GM12878 (cell line): ENCODE results near the gene WFS1. TPM values are rescaled to one million over a fixed set of nuclear protein-coding genes. Genes with fewer than 3 reads are reported as not detected.

Experiments
- ATAC-seq: fragments of 200-7000 bp; cut with Tn5 transposase; 3 replicates; pipeline ENCODE4 v1.9.1; 2020; ENCODE audit warnings: mild to moderate bottlenecking, moderate library complexity
- BruUV-seq: library from RNA; stranded (reverse); fragments of 400-500 nt; replicated peaks from 2 replicates; lab custom pipeline; 2021; lab: Mats Ljungman, UMichigan
- CTCF ChIA-PET: fragments of 300-600 bp; sonication (Branson Sonifier 250); formaldehyde crosslinking; extraction: SDS; loops from one replicate; lab custom pipeline; 2021; ENCODE audit warnings: inconsistent platforms; lab: Yijun Ruan, JAX
- POLR2A ChIA-PET: fragments of 350-600 bp; formaldehyde crosslinking; extraction: SDS; loops from one replicate; lab custom pipeline; 2021; ENCODE audit warnings: inconsistent platforms; lab: Charles Lee
- RAD21 ChIA-PET: fragments of 300-600 bp; sonication (Branson Sonifier 250); formaldehyde crosslinking; loops from one replicate; lab custom pipeline; 2023; ENCODE audit warnings: antibody characterized with exemption; ENCODE audit not compliant: unreplicated experiment; lab: Charles Lee
- SMC1A ChIA-PET: fragments of 300-600 bp; sonication (Branson Sonifier 250); formaldehyde crosslinking; loops from one replicate; lab custom pipeline; 2023; ENCODE audit not compliant: unreplicated experiment, uncharacterized antibody; lab: Charles Lee
- DNase-seq: peaks from one replicate; pipeline ENCODE4 v3.0.0-alpha.2; 2011; ENCODE audit warnings: low read depth, low spot score
- FAIRE-seq: peaks from 3 replicates; lab custom pipeline; 2011; peaks lifted over from hg19 to GRCh38; lab: Jason Lieb, UNC
- H2AFZ ChIP-seq: 2 replicates; pipeline ENCODE4 v1.6.0; 2011; ENCODE audit warnings: low read depth, low read length, control low read depth; ENCODE audit not compliant: control insufficient read depth
- H3K27ac ChIP-seq: 2 replicates; pipeline ENCODE4 v1.5.1; 2011; ENCODE audit warnings: control low read depth; ENCODE audit not compliant: control insufficient read depth, insufficient read depth
- H3K27me3 ChIP-seq, 2 experiments: replicated peaks in 1 of 2; 2 replicates each; pipeline versions ENCODE4 v1.6.0 to v1.6.1; 2011; ENCODE audit warnings: low read length in 1 of 2; ENCODE audit not compliant: control insufficient read depth in 2 of 2, insufficient read depth in 2 of 2
- H3K36me3 ChIP-seq, 2 experiments: 2 replicates each; pipeline ENCODE4 v1.5.1; 2011; ENCODE audit warnings: low read length in 1 of 2; ENCODE audit not compliant: control insufficient read depth in 2 of 2, insufficient read depth in 2 of 2
- H3K4me1 ChIP-seq: 2 replicates; pipeline ENCODE4 v1.6.1; 2011; ENCODE audit warnings: mild to moderate bottlenecking, low read length, moderate library complexity, mixed read lengths; ENCODE audit not compliant: control insufficient read depth, insufficient read depth
- H3K4me2 ChIP-seq: 2 replicates; pipeline ENCODE4 v1.6.0; 2011; ENCODE audit warnings: control low read depth; ENCODE audit not compliant: control insufficient read depth, insufficient read depth
- H3K4me3 ChIP-seq: fragments of 200-600 bp; sonication (generic); 2 replicates; pipeline ENCODE4 v1.5.1; 2016
- H3K79me2 ChIP-seq: 2 replicates; pipeline ENCODE4 v1.6.0; 2011; ENCODE audit warnings: low read length; ENCODE audit not compliant: control insufficient read depth, insufficient read depth
- H3K9ac ChIP-seq: 2 replicates; pipeline ENCODE4 v1.8.0; 2011; ENCODE audit warnings: low read length, control low read depth, mixed read lengths; ENCODE audit not compliant: control insufficient read depth, insufficient read depth
- H3K9me3 ChIP-seq: replicated peaks from 3 replicates; pipeline ENCODE4 v1.5.1; 2011; ENCODE audit warnings: mild to moderate bottlenecking, low read length; ENCODE audit not compliant: control insufficient read depth, insufficient read depth
- H4K20me1 ChIP-seq: 2 replicates; pipeline ENCODE4 v1.6.0; 2011; ENCODE audit not compliant: control insufficient read depth, insufficient read depth
- CREM ChIP-seq: IDR thresholded peaks from 2 replicates; pipeline ENCODE4 v1.6.1; 2014; ENCODE audit warnings: antibody characterized with exemption, low read depth
- CTCF ChIP-seq, 3 experiments: IDR thresholded peaks in 2 of 3; conservative IDR thresholded peaks in 1 of 3; 2 replicates each; pipeline ENCODE4 v1.5.1; 2011; ENCODE audit warnings: low read depth in 3 of 3, low read length in 3 of 3, mild to moderate bottlenecking in 3 of 3, control low read depth in 2 of 3, moderate library complexity in 2 of 3, inconsistent platforms in 1 of 3, mixed read lengths in 1 of 3; ENCODE audit not compliant: control insufficient read depth in 2 of 3, insufficient read depth in 1 of 3; ENCODE audit errors: extremely low read depth in 1 of 3
- DPF2 ChIP-seq: fragments of 450-650 bp; IDR thresholded peaks from 2 replicates; pipeline ENCODE4 v1.6.1; 2017; ENCODE audit warnings: mild to moderate bottlenecking
- EGR1 ChIP-seq, 2 experiments: IDR thresholded peaks; 1 replicate in 1 of 2; 2 replicates in 1 of 2; pipeline ENCODE4 v1.6.1; 2011 to 2012; ENCODE audit warnings: low read depth in 2 of 2, low read length in 2 of 2, borderline replicate concordance in 1 of 2, mild to moderate bottlenecking in 1 of 2, moderate library complexity in 1 of 2
- KDM1A ChIP-seq: fragments of 200-600 bp; sonication (generic); IDR thresholded peaks from 2 replicates; pipeline ENCODE4 v1.6.1; 2016; ENCODE audit warnings: borderline replicate concordance
- RAD51 ChIP-seq: fragments of 450-650 bp; IDR thresholded peaks from 2 replicates; pipeline ENCODE4 v1.6.1; 2016; ENCODE audit warnings: moderate library complexity, mild to moderate bottlenecking, inconsistent platforms
- RB1 ChIP-seq: fragments of 450-650 bp; formaldehyde crosslinking; IDR thresholded peaks from 2 replicates; pipeline ENCODE4 v1.6.1; 2017; ENCODE audit warnings: mild to moderate bottlenecking, borderline replicate concordance
- ZNF24 ChIP-seq: fragments of 450-650 bp; IDR thresholded peaks from 2 replicates; pipeline ENCODE4 v1.6.1; 2017; ENCODE audit warnings: antibody characterized with exemption, mild to moderate bottlenecking
- WGBS: methylation state at CpG from one replicate; pipeline ENCODE4 v1.1.6; 2016; ENCODE audit warnings: low lambda C conversion rate; ENCODE audit not compliant: insufficient replicate concordance, insufficient coverage; ENCODE audit errors: missing lambda C conversion rate; 5-methylcytosine and 5-hydroxymethylcytosine counted together
- in situ Hi-C: fragments of 300-500 bp; cut with MboI; formaldehyde crosslinking; loops from 9 replicates; pipeline ENCODE4 v1.14.3; 2018; ENCODE audit warnings: mixed read lengths
- intact Hi-C: fragments of 100-400 bp; cut with micrococcal nuclease; formaldehyde crosslinking; loops from one replicate; pipeline ENCODE4 v1.14.2; 2022; ENCODE audit not compliant: unreplicated experiment
- polyA plus RNA-seq, 11 experiments: library from polyadenylated mRNA; depleted of rRNA in 4 of 11; unstranded in 6 of 11; stranded (reverse) in 5 of 11; fragments of >200 nt; fragmentation: Nextera tagmentation in 4 of 11; fragmentation: Illumina TruSeq in 1 of 11; extraction: Ambion mirVana in 4 of 11; extraction: Trizol in 1 of 11; gene quantifications; 1 replicate in 1 of 11; 2 replicates in 10 of 11; pipeline versions ENCODE4 v1.2.1 to v1.2.3, GENCODE V29; 2011 to 2016; ENCODE audit warnings: inconsistent platforms in 2 of 11, missing spikeins in 2 of 11, low read depth in 1 of 11
- total RNA-seq, 4 experiments: library from RNA; depleted of rRNA in 3 of 4; stranded (reverse); fragments of >200 nt in 3 of 4; fragmentation: Illumina TruSeq in 1 of 4; extraction: Trizol in 1 of 4; gene quantifications; 2 replicates each; pipeline versions ENCODE4 v1.2.1 to v1.2.3, GENCODE V29; 2013 to 2021
- TF ChIP-seq, protein P1 (sequence below): IDR thresholded peaks from 2 replicates; pipeline ENCODE4 v1.6.1; 2012; ENCODE audit warnings: low read depth, low read length, improper control_type of control experiment
- TF ChIP-seq, protein P2 (sequence below): fragments of 450-650 bp; IDR thresholded peaks from 2 replicates; pipeline ENCODE4 v1.6.1; 2018; ENCODE audit warnings: borderline replicate concordance, mild to moderate bottlenecking; ENCODE audit not compliant: partially characterized antibody

WFS1 gene
- total and polyA plus RNA-seq, 10 of the 15 experiments (the other 5 are each of a cell fraction or from before 2014, with no cell fraction given) = 0.31 to 4.7 (median 2.0) TPM

GRCh38 chr4:6331468-6331867 lies 61.8 kb downstream of the WFS1 start:
- FAIRE-seq (no peak), ATAC-seq (no peak), DNase-seq (no peak)
- Histone ChIP-seq H3K4me3 (no peak overlapping the region), H3K4me2 (no peak overlapping the region), H3K79me2 (no peaks in the 10 kb centered on the region), H3K9ac (no peak overlapping the region), H2AFZ (no peak overlapping the region), H3K4me1 (no peaks in the 10 kb centered on the region; the same call in 1 of the 2 replicates), H3K27me3 (peaks cover 0 to 2% of the 10 kb centered on the region in 2 experiments; a peak in 1 of 4 replicates), H3K36me3 (no peaks in the 10 kb centered on the region), H4K20me1 (no peaks in the 10 kb centered on the region), H3K9me3 (no peaks in the 10 kb centered on the region; the same call in 2 of the 3 replicates), H3K27ac (no peak overlapping the region)
- intact Hi-C loops = loop anchor here (1.0 kb wide), 1 partner anchor 333 kb away; no protein-coding TSS in a partner anchor
- ChIA-PET CTCF (interaction anchor here (0.6 to 20.1 kb wide), 29 partner anchors 10 to 382 kb away, joined by 3 to 469 read pairs (median 4); partner anchors contain the start of gene WFS1), RAD21 (interaction anchor here (0.7 to 8.5 kb wide), 8 partner anchors 11 to 334 kb away, joined by 3 to 222 read pairs (median 8); partner anchors contain the start of gene WFS1), POLR2A (no interaction called here), SMC1A (interaction anchor here (1.0 to 5.8 kb wide), 10 partner anchors 52 to 537 kb away, joined by 3 to 78 read pairs (median 4); no protein-coding TSS in a partner anchor)
- no peak for TF ChIP-seq CREM
- no peak for TF ChIP-seq ZNF24
- TF ChIP-seq EGR1 (IDR thresholded peaks at IDR 0.05; ENCODE audit: borderline replicate concordance in 1 of 2, low read depth in 2 of 2, low read length in 2 of 2) = no peak
- TF ChIP-seq DPF2 = no peak
- TF ChIP-seq CTCF (IDR thresholded peaks at IDR 0.05 in 2 of 3, conservative IDR thresholded peaks at IDR 0.05 in 1 of 3; ENCODE audit: control insufficient read depth in 2 of 3, extremely low read depth in 1 of 3, insufficient read depth in 1 of 3, low read depth in 3 of 3, low read length in 3 of 3) = no peak
- no peak for TF ChIP-seq RB1
- no peak for TF ChIP-seq KDM1A
- TF ChIP-seq, protein P1, sequence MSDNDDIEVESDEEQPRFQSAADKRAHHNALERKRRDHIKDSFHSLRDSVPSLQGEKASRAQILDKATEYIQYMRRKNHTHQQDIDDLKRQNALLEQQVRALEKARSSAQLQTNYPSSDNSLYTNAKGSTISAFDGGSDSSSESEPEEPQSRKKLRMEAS = no peak
- no peak for TF ChIP-seq RAD51
- TF ChIP-seq, protein P2, sequence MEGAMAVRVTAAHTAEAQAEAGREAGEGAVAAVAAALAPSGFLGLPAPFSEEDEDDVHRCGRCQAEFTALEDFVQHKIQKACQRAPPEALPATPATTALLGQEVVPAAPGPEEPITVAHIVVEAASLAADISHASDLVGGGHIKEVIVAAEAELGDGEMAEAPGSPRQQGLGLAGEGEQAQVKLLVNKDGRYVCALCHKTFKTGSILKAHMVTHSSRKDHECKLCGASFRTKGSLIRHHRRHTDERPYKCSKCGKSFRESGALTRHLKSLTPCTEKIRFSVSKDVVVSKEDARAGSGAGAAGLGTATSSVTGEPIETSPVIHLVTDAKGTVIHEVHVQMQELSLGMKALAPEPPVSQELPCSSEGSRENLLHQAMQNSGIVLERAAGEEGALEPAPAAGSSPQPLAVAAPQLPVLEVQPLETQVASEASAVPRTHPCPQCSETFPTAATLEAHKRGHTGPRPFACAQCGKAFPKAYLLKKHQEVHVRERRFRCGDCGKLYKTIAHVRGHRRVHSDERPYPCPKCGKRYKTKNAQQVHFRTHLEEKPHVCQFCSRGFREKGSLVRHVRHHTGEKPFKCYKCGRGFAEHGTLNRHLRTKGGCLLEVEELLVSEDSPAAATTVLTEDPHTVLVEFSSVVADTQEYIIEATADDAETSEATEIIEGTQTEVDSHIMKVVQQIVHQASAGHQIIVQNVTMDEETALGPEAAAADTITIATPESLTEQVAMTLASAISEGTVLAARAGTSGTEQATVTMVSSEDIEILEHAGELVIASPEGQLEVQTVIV = no peak
- in situ Hi-C loops = no loop called here
- 48% methylated on average over 6 of the region's 6 CpGs for WGBS
- BruUV-seq = no TSS peak
